Measurements from ENCODE around the gene ARL2BP.
A peak's percentile ranks its signal among the peaks of the same experiment; 100 is the strongest.

Gene ARL2BP

DNA sequence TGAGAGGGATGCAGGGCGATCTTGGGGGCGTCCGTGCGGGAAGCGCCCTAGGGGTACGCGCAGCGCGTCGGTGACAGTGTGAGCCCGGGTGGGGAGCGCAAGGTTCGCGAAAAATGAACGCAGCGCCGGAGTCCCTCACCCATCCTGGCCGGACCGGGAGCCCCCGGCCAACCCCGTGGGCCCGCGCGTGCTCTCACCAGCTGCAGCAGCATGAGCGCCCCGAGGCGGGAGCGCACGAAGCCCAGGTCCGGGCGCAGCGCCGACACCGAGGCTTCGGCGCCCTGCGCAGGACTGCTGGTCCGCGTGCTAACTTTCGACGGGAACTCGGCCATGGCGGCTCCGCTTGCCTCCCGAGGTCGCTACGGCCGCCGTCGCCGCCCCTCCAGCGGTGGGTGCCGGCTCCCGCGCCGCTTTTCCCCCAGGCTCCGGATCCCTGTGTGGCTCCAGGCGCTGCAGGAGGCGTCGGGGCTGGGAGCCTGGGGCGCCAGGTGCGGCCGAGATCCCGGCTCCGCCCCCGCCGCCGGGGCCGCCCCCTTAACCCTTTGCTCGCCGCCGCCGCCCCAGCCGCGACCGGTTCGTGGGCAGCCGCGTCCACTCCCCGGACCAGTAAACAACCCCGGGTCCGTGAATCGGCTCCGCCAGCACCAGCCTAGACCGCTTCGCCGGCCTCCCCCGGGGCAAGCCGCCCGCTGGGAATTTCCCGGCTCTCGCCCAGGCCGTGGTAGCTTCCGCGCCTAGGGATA is 39.3 kb downstream of the ARL2BP start, which contains the start of gene PLLP:
PLLP (minus strand) TSS at position 464 of the 743 bp plus-strand sequence; CDS start at position 332, 132 bp downstream.
- peak; percentile 81 for DNase-seq (ENCODE audit: low spot score)
- in situ Hi-C loops (cut with MboI; ENCODE audit: low pct_unique_long_range_greater_than_20kb, low sequenced_read_pairs, unreplicated experiment), result loop anchor here (25.0 kb wide), 1 partner anchor 197 kb away; the partner anchor contains the start of gene CPNE2
- TF ChIP-seq, protein P1, sequence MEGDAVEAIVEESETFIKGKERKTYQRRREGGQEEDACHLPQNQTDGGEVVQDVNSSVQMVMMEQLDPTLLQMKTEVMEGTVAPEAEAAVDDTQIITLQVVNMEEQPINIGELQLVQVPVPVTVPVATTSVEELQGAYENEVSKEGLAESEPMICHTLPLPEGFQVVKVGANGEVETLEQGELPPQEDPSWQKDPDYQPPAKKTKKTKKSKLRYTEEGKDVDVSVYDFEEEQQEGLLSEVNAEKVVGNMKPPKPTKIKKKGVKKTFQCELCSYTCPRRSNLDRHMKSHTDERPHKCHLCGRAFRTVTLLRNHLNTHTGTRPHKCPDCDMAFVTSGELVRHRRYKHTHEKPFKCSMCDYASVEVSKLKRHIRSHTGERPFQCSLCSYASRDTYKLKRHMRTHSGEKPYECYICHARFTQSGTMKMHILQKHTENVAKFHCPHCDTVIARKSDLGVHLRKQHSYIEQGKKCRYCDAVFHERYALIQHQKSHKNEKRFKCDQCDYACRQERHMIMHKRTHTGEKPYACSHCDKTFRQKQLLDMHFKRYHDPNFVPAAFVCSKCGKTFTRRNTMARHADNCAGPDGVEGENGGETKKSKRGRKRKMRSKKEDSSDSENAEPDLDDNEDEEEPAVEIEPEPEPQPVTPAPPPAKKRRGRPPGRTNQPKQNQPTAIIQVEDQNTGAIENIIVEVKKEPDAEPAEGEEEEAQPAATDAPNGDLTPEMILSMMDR (IDR thresholded peaks at IDR 0.05; ENCODE audit: extremely low read depth, insufficient read depth, missing control alignments), result no peak

DNA sequence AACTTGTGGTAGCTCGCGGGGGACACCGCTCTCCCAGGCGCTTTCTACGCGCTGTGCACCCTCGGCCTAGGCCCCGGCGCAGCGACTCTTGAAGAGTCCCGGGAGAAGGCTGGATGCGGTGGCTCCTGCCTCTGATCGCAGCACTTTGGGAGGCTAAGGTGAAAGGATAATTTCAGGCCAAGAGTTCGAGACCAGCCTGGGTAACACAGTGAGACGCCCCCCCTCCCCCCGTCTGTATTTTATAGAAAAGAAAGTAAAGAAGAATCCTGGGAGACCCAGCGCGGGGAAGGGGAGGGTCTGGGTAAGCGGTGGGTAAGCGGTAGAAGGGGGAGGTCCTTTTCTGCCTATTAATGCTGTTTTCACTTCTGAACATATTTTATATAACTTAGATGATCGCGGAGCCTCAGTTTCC is 39.9 kb downstream of the ARL2BP start:
- DNase-seq (ENCODE audit: low spot score), result no peak
- in situ Hi-C loops (cut with MboI; ENCODE audit: low pct_unique_long_range_greater_than_20kb, low sequenced_read_pairs, unreplicated experiment), result loop anchor here (25.0 kb wide), 1 partner anchor 198 kb away; the partner anchor contains the start of gene CPNE2

DNA sequence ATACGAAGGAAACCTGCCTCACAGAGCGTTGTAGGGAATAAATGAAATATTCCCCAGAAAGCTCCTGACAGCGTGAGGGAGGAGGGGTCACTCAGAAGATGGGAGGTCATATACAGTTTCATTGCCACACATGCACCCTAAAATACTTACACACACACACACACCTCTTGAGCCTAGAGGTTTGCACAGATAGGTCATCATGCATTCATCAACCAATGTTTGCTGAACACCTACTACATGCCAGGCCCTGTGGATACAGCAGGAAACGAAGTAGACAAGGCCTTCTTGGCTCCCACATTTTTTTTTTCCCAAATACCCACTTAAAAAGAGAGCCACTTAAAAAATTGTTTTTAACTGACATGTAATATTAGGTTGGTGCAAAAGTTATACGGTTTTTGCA is 40.3 kb downstream of the ARL2BP start:
- no peak for DNase-seq (ENCODE audit: low spot score)
- in situ Hi-C loops (cut with MboI; ENCODE audit: low pct_unique_long_range_greater_than_20kb, low sequenced_read_pairs, unreplicated experiment), result loop anchor here (25.0 kb wide), 1 partner anchor 198 kb away; the partner anchor contains the start of gene CPNE2
- TF ChIP-seq, protein P1 (IDR thresholded peaks at IDR 0.05; ENCODE audit: extremely low read depth, insufficient read depth, missing control alignments), result no peak

More for the DNA sequence above, 39.9 kb downstream of the ARL2BP start:
- TF ChIP-seq, protein P1 (IDR thresholded peaks at IDR 0.05; ENCODE audit: extremely low read depth, insufficient read depth, missing control alignments), result no peak

DNA sequence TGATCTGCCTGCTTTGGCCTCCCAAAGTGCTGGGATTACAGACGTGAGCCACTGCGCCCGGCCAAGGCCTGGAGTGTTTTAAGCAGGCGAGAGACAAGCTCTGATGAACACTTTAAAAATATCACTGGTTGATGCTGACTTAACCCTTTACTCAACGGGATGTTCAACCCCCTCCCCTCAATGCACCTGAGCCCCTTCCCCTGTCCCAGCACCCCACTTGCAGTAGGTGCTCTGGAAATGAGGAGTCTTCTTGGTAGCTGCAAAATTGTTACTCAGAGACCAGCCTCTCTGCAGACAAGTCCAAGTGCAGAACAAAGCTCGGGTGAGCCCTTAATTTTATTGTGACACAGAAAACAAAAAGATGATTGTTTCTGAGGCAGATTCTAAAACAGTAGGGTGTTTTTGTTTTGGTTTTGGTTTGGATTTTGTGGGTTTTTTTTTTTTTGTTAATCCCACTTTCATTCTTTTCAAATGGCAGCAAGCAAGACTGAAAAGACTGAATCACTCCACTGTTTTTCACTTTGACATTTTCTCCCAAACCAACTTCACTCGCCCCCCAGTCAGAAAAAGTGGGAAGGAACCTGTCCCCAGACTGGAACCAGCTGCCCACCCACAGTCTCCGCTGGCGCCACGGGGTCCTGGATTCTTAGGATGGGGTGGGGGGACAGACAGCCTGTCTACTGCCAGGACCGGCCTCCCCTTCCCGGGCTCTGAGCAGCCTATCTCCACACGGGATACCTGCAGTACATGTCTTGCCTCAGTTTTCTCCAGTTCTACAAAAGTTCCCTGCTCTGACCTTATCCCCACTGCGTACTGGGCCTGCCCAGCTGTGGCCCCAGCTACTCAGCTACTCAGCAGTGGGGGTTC is 44.6 kb downstream of the ARL2BP start:
- in situ Hi-C loops (cut with MboI; ENCODE audit: low pct_unique_long_range_greater_than_20kb, low sequenced_read_pairs, unreplicated experiment), result loop anchor here (25.0 kb wide), 1 partner anchor 202 kb away; the partner anchor contains the start of gene CPNE2
- TF ChIP-seq, protein P1 (IDR thresholded peaks at IDR 0.05; ENCODE audit: extremely low read depth, insufficient read depth, missing control alignments), result no peak
- peak; percentile 56 for DNase-seq (ENCODE audit: low spot score)

DNA sequence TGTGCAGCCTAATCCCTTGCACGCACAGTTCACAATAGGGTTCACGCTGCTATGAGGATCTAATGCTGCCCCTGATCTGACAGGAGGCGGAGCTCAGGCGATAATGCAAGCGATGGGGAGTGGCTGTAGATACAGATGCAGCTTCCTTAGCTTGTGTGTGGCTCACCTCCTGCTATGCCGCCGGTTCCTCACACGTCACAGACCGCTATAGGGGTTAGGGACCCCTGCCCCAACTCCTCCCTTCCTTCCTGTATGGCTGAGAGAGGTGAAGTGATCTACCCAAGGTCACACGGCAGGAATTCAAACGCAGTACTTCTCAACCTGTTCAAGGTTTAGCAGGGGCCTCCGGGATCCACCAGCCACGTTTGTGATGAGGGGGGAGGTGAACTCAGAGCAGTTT is 52.8 kb downstream of the ARL2BP start:
- in situ Hi-C loops (cut with MboI; ENCODE audit: low pct_unique_long_range_greater_than_20kb, low sequenced_read_pairs, unreplicated experiment), result loop anchor here (25.0 kb wide), 1 partner anchor 211 kb away; the partner anchor contains the start of gene CPNE2
- DNase-seq (ENCODE audit: low spot score), result no peak
- TF ChIP-seq, protein P1 (IDR thresholded peaks at IDR 0.05; ENCODE audit: extremely low read depth, insufficient read depth, missing control alignments), result no peak
